ENCODE results near the gene HYCC1.

Gene HYCC1

DNA sequence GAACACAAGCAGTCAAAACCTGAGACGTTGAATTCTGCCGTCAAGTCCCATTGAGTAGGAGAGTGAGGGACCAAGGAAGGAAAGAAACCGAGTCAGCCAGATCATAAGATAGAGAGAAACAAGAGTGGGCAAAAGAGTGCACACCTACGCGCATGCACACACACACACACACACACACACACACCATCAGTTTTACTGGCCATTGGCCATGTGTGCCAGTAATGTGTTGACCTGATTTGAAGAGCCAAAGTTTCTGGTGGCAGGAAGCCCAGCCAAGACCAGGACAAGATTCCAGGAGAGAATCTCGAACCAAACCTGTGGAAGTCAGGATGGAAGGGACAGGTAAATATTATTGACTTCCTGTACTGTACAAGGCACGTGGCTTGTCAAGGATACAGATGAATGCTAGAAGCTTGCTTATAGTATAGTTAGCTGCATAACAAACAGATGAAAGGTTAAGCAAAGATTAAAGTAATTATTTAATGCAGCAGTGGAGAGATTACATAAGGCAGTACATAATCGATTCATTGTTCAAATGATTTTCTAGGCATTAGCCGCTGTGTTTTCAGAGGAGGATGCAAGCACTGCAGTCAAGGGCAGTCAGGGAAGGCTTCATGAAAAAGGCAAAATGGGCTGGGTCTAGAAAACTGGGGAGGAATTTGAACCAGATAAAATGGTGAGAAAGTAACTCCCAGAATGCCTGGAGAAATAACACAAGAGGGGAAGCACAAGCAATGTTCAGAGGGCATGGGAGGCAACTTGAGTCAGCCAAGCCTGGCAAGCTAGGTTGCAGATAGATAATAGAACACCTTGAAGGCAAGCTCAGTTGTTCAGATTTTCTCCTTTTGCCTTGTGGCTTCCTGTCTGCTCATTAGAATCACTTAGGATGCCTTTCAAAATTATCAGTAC lies 2.7 kb upstream of the HYCC1 start:
- DNase-seq = no peak

- no peak for DNase-seq
These were observed 751 bp upstream of the HYCC1 start for GRCh38 chr7:23014681-23015080.

DNA sequence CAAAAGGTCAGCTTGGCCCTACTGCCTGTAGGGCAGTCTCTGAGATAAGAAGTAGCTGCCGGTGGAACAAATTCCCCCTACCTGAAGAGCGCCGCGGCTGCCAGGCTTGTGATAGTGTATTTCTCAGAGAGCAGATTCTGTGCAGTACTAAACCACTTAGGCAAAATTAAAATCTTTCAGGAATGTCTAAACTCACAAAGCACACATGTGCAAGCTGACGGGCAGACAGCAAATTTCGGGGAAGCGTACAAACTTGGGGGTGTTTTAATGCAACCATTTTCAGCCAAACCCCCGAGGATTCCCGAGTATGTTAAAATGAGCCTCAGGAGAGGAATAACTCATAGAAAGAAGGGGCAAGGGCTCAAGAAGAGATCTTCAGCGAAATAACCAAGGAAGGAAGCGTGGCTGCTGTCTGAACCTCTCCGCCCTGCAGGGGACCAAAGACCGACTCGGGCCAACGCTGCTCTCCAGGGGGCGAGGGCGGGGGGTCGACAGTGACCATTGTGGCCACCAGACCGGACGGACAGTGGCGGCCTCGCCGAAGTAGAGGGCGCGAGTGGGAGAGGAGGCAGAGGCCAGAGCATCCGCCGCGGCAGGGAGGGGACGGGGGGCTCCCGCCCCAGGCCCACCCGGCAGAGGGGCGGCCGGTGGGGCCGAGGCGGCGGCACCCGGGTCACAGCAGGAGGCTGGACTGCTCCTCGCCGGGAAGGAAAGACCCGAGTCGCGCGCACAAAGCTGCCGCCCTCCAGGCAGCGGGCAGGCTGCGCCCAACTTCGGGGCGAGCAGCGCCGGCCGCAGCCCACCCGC lies 819 bp downstream of the HYCC1 start:
- DNase-seq = no peak

- no peak for DNase-seq
These were observed 1.7 kb downstream of the HYCC1 start for GRCh38 chr7:23012186-23012585.

- DNase-seq = no peak
These were observed 2.6 kb downstream of the HYCC1 start for GRCh38 chr7:23011222-23011924.

DNA sequence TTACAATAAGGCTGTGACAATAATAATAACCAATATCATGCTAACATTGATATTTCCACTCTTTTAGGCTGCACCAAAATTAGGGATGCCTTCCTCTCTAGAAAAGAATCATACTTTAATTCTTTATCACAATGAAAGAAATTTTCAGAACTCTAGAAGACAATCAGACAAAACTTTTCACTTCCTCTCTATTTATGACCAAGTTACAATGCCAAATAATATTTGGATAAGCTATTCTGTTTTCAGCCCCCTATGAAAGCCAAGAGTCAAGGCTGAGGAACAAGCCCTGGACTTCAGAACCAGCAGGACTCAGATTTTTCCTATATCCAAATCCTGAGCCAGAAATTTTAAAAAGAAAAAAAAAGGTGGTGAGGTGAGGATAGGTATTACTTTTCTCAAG lies 4.6 kb downstream of the HYCC1 start:
- no peak for DNase-seq

DNA sequence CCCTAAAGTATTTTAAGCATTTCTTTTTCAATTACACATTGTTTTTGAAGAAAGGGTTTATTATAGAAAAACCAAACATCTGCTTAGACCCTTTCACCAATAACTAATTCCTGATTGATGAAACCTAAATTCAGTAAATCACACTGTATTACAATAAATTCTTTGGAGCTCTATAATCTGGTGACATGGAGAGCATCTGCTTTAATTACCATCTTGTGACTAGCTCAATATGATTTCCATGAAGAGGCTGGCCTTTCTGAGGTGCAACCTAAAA lies 9.7 kb downstream of the HYCC1 start:
- DNase-seq = no peak

GRCh38 chr7:23003505-23004246 lies 10.3 kb downstream of the HYCC1 start:
- no peak for DNase-seq

- no peak for DNase-seq
These were observed 11.2 kb downstream of the HYCC1 start for GRCh38 chr7:23002698-23003097.

DNA sequence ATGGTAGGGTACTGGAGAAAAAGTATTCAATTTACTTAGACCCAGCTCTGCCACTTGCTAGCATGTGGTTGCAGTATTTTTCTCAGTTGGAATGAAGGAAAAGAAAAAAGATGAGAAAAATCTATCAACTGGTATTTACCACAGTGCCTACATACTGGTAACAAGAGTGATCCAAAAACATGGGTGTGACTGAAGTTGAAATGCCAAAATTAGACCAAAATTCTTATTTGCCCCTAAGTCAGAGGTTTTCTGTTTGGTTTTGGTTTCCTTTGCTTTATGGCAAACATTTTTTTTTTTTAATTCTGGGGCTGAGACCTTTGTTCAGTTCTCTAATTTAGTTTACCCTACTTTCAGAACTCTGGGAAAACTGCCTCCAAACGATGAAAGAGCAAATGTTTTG lies 12.3 kb downstream of the HYCC1 start:
- no peak for DNase-seq

DNA sequence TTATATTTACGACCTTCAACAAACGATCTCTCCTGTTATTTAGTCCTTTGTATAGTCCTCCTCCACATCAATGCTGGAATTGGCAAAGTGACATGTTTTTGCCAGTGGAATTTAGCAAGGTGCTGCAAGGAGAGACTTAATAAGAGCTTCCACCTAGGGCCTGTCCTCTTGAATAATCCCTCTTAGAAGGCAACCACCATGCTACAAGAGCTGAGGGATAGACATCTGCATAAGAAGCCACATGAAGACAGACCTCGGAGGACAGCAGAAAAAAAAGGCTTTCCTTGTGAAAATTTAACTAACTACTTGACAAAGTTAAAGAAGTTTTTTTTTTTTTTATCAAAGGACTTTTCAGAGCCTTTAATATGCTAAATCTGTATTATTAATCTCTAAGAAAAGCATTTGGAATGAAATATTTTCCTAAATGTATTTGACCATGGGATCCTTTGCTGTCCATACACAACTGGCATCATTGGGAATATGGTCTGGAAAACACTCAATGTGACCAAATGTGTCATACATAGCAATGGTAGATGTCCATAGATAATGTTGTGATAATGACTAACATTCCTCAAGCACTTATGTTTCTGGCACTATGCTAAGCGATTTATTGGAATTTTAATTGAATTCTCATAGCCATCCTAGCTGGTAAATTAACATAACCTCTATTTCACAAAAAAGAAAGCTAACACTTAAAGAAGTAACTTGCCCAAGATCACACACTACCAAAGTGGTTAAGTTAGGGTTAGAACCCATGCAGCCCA lies 13.2 kb downstream of the HYCC1 start:
- no peak for DNase-seq

GRCh38 chr7:22998519-22998896 lies 15.4 kb downstream of the HYCC1 start:
- no peak for DNase-seq

DNA sequence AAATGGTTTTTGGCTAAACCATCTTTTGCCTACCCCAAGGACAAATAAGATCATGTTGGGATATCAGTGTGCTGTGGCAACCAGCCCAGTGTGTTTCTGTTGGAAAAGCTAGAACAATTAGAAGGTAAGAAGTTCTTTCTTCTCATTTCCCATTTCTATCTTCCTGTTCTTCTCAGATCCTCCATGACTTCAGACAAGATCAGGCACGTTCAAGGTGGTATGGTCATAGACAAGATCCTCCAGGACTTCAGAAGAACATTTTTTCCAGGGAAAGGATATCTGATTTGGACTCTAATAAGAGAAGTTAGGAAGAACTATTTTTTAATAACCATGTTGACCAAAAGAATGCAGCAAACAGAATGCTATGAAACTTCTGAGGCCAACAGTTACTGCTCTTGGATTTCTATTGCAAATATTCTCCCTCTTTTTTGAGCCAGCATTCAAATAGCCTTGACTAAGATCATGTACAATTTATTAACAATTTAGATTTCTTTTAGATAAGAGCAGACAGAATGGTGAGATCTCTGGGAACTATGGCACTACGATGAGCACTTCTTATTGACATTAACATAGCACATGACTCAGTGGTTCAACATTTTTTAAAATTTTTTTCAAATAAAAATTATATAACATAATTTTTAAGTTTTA lies 15.9 kb downstream of the HYCC1 start:
- DNase-seq = no peak

GRCh38 chr7:22996470-22996869 lies 17.5 kb downstream of the HYCC1 start:
- no peak for DNase-seq

DNA sequence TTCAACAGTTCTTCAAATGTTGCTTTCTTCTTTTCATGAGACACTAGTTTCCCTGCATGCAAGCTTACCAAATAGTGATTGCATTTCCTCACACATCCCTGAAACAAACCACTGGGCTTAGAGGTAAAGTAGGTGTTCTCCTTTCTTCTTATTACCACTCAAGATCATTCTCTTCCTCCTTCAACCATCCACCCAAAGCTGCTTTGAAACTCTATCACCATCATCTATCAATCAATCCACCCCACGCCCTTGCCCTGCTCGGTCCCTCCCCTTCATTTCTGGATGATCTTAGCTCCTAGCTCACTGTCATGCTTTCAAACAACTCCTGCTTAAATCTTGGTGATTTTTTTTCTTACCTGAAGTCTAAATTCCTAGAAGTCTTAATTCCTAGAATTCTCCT lies 18.9 kb downstream of the HYCC1 start:
- DNase-seq = no peak

DNA sequence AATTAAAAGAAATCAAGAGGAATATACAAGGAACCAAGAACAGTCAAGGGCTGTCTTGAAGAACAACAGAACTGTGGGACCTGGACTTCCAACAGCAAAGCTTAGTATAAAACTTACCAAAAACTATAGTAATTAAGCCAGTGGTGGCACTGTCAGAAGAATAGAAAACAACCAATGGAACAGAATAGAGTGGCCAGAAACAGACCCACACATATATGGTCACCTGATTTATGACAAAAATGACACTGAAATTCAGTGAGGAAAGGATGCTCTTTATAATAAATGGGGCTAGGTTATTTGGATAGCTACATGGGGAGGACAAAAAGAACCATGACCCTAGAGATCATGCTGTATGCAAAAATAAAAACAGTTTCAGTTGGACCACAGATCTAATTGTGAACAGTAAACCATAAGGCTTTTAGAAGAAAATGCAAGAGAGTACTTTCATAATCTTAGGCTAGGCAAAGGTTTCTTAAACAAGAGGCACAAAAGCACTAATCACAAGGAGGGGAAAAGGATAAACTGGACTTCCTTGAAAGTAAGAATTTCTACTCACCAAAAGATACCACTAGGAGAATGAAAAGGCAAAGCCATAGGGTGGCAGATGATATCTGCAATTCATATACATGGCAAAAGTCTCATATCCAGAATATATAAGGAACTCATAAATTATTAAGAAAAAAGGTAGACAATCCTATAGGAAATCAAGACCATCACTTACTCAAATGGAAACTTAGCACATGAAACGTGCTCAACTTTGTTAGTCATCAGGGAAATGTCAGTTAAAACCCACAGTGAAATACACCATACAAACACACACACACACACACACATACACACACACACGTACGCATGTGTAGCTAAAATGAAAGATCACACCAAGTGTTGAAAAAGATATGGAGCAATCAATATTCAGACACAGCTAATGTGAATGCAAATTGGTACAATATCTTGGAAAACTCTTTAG lies 20.8 kb downstream of the HYCC1 start:
- DNase-seq = no peak

GRCh38 chr7:22990588-22990949 lies 23.4 kb downstream of the HYCC1 start:
- no peak for DNase-seq

GRCh38 chr7:22989643-22990587 lies 24.0 kb downstream of the HYCC1 start:
- no peak for DNase-seq

GRCh38 chr7:22985436-22985835 lies 28.5 kb downstream of the HYCC1 start:
- no peak for DNase-seq

Measured in activated T-cell treated with anti-CD3 and anti-CD28 coated beads, Interleukin-2, amount 50 U/mL, for 1 hour (primary cell).